Effector memory CD4-positive, alpha-beta T cell (primary cell): ENCODE measurements around the gene SPNS3.

ENCODE experiments used
- DNase-seq, 3 donors: peaks; one replicate each; pipeline ENCODE4 v3.0.0-alpha.2; 2020
- H3K27ac ChIP-seq: 2 replicates; pipeline ENCODE4 v1.7.0; 2013; ENCODE audit warnings: mild to moderate bottlenecking, low read length, moderate library complexity; ENCODE audit not compliant: insufficient read depth, poor library complexity, severe bottlenecking
- H3K27me3 ChIP-seq: replicated peaks from 2 replicates; pipeline ENCODE4 v1.7.0; 2013; ENCODE audit warnings: mild to moderate bottlenecking, low read length; ENCODE audit not compliant: insufficient read depth, control insufficient read depth, poor library complexity, severe bottlenecking
- H3K36me3 ChIP-seq: 2 replicates; pipeline ENCODE4 v1.7.0; 2013; ENCODE audit warnings: mild to moderate bottlenecking, low read length, moderate library complexity; ENCODE audit not compliant: control insufficient read depth, insufficient read depth
- H3K4me1 ChIP-seq: 2 replicates; pipeline ENCODE4 v1.7.0; 2013; ENCODE audit warnings: low read length, mild to moderate bottlenecking; ENCODE audit not compliant: control insufficient read depth, insufficient read depth, poor library complexity, severe bottlenecking
- H3K4me3 ChIP-seq: 2 replicates; pipeline ENCODE4 v1.7.0; 2013; ENCODE audit warnings: low read length, low read depth, mild to moderate bottlenecking; ENCODE audit not compliant: insufficient read depth, poor library complexity, severe bottlenecking
- H3K9me3 ChIP-seq: 2 replicates; pipeline ENCODE4 v1.7.0; 2013; ENCODE audit warnings: mild to moderate bottlenecking, low read length, moderate library complexity; ENCODE audit not compliant: control insufficient read depth

Gene SPNS3

DNA sequence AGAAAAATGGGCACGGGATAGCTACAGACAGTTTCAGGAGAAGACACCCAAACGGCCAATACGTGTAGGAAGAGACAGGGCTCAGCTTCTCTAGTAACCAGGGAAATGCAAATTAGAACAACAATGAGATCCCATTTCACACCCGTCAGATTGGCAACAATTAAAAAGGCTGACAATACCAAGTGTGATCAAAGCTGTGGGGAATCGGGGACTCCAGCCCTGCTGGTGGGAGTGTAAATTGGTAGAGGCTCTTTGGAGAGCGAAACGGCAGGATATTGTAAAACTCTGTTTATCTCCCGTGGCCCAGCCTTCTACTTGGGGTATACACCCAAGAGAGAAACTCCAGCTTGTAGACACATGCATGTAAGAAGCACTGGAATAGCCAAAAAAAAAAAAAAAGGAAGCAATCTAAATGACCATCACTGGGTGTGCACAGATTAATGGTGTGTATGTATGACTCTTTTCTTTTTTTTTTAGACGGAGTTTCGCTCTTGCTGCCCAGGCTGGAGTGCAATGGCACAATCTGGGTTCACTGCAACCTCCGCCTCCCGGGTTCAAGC lies 93.9 kb downstream of the SPNS3 start:
- H3K4me3 ChIP-seq, result no peak overlapping the region
- H3K9me3 ChIP-seq, result no peaks in the 10 kb centered on the region
- no peaks in the 10 kb centered on the region for H3K36me3 ChIP-seq
- H3K4me1 ChIP-seq, result no peaks in the 10 kb centered on the region
- H3K27ac ChIP-seq, result no peak overlapping the region
- H3K27me3 ChIP-seq, result no peaks in the 10 kb centered on the region
- no peak for DNase-seq

DNA sequence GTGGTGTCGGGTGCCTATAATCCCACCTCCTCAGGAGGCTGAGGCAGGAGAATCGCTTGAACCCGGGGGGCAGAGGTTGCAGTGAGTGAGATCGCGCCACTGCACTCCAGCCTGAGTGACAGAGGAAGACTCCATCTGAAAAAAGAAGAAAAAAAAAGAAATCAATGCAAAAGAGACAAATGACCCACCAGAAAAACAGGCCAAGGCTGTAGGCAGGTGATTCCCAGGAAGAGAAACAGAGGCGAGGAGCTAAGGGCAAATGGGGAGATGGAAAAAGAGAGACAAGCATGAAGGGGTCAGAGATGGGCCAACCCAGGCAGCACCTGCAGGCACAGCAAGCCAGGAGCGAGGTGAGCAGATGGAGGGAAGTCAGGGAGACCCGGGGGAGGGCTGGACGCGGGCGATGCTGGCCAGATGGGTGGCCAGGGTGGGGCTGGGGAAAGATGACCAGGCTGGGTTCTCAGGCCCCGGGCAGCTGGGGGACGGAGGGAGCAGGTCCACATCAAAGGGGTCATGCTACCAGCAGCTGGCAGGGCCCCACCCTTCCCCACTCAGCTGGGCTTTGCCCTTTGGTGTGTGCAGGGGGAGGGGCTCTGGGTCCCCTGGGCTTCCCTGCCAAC lies 95.9 kb downstream of the SPNS3 start:
- Histone ChIP-seq H3K4me3 (no peak overlapping the region), H3K27me3 (no peaks in the 10 kb centered on the region), H3K4me1 (no peaks in the 10 kb centered on the region), H3K9me3 (no peaks in the 10 kb centered on the region), H3K27ac (no peak overlapping the region), H3K36me3 (no peaks in the 10 kb centered on the region)
- DNase-seq, result no peak

DNA sequence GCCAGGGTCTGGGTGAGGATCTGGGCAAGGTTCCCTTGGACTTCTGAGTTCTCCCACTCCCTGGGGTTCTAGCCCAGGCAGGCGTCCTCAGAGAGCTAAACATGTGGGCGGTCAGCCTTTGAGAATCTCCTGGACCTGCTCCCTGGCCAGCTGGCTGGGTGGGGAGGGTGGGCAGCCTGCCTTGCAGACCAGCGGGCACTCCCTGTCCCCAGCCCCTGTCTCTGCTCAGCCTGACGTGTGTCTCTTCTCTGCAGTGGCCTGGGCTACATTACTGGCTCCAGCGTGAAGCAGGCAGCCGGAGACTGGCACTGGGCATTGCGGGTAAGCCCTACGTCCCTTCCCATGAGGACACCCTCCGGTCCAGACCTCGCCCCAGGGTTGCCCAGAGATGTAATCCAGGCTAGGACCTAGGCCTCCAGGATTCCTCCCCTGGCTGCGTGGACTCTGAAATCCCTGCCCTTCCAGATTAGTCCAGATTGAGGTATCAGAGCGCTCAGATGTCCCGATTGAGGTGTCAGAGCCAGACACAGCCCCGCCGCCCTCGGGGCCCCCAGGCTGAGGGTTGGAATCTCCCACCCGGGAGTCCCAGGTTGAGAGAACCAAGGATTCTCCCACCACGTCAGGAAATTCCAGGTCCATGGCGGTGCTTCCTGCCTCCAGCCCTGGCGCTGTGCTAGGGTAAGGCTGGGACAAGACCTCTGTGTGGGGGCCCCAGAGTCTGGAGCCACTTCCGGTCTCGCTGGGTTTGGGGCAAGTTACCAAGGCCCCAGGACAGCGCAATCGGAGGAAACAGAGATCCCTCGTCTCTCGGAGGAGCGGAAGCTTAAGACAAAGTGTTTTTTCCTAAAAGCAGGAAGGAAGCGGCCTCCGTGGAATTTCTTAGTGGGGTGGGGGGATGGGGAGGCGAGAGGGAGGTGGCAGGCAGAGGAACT lies 97.3 kb downstream of the SPNS3 start:
- DNase-seq, result no peak
- no peaks in the 10 kb centered on the region for H3K27me3 ChIP-seq
- H3K4me3 ChIP-seq, result no peak overlapping the region
- H3K27ac ChIP-seq, result no peak overlapping the region
- H3K9me3 ChIP-seq, result no peaks in the 10 kb centered on the region
- H3K4me1 ChIP-seq, result no peaks in the 10 kb centered on the region
- no peaks in the 10 kb centered on the region for H3K36me3 ChIP-seq

DNA sequence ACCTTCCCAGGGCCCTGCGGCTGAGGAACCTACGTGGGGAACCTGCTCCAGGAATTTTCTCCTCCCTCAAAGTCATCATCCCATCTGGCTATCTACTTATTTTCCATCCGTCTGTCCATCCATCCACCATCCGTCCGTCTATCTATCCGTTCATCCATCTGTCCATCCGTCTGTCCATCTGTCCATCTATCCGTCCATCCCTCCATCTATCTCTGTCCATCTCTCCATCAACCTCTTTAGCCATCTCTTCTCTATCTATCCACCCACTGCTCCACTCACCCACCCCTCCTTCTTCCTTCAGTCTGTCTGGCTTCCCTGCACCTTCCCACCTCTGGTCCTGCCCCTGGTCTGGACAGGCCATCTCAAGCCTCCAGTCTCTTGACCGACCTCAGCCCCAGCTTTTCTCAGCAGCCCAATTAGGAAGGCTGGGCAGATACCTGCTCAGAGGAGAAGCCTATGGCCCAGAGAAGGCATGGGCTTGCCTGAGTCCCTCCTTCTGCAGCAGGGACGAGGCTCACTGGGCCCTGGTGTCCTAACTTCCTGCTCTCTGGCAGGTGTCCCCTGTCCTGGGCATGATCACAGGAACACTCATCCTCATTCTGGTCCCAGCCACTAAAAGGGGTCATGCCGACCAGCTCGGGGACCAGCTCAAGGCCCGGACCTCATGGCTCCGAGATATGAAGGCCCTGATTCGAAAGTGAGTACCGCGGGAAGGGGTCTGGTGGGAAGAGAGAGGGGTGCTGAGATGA lies 98.4 kb downstream of the SPNS3 start:
- H3K4me3 ChIP-seq, result no peak overlapping the region
- no peaks in the 10 kb centered on the region for H3K9me3 ChIP-seq
- H3K27ac ChIP-seq, result no peak overlapping the region
- no peaks in the 10 kb centered on the region for H3K4me1 ChIP-seq
- no peaks in the 10 kb centered on the region for H3K36me3 ChIP-seq
- H3K27me3 ChIP-seq, result no peaks in the 10 kb centered on the region
- DNase-seq, result no peak

DNA sequence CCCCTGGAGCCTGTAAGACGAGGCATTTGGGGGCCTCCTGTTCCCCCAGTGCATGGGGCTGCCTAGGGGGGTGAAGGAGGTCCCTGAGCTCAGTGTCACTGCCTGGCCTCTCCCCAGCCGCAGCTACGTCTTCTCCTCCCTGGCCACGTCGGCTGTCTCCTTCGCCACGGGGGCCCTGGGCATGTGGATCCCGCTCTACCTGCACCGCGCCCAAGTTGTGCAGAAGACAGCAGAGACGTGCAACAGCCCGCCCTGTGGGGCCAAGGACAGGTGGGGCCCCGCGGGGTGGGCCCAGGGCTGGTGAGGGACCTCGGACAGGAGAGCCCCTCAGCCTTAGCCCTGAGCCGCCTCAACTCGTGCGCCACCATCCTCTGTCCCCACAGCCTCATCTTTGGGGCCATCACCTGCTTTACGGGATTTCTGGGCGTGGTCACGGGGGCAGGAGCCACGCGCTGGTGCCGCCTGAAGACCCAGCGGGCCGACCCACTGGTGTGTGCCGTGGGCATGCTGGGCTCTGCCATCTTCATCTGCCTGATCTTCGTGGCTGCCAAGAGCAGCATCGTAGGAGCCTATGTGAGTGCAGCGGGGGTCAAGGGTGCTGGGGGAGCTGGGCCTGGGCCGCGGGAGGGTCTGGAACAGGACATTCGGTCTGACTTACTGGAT lies 99.3 kb downstream of the SPNS3 start:
- H3K27ac ChIP-seq, result no peak overlapping the region
- no peaks in the 10 kb centered on the region for H3K27me3 ChIP-seq
- no peaks in the 10 kb centered on the region for H3K36me3 ChIP-seq
- no peaks in the 10 kb centered on the region for H3K4me1 ChIP-seq
- DNase-seq, result no peak
- no peaks in the 10 kb centered on the region for H3K9me3 ChIP-seq
- no peak overlapping the region for H3K4me3 ChIP-seq

DNA sequence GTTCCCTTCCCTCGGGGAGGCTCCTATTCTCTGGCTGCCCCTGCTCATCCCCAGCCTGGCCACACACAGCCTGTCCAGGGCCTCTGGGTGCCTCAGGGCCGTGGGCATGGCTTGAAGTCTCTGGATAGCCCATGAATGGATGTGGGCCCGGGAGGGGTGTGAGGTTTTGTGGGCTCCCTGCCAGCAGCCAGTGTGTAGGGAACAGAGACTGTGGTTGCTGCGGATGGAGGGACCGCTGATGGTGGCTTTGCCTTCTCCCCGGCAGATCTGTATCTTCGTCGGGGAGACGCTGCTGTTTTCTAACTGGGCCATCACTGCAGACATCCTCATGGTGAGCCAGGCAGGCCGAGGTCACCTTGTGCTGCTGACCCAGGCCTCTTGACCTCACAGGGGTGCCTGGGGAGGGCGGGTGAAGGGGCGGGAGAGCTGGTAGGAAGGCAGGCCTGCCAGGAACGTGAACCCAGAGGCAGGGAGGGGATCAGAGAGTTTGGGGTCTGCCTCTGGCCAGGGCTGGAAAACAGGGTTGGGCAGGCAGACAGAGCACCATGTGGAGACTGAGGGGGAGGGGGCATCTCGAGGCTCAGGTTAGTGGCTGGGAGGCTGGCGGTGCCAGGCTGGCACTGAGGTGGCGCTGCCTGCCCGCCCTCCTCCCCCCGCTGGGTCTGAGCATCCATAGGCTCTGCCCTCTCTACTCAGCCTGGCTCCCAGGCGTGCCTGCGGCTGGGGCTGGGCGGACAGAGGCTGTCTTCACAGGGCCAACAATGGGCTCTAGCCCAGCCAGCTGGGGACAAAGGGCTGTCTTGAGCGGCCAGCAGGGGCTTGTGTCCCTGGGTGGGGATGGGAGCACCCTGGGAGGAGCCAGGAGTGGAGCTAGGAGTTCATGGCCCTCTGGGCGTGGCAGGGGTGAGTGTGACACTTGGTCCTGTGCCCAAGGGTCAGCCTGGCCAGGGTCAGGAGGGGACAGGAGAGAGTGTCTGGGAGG lies 100.1 kb downstream of the SPNS3 start:
- H3K27me3 ChIP-seq, result no peaks in the 10 kb centered on the region
- no peak overlapping the region for H3K4me3 ChIP-seq
- no peak for DNase-seq
- H3K36me3 ChIP-seq, result peaks cover 5% of the 10 kb centered on the region
- H3K27ac ChIP-seq, result no peak overlapping the region
- H3K4me1 ChIP-seq, result no peaks in the 10 kb centered on the region
- no peaks in the 10 kb centered on the region for H3K9me3 ChIP-seq

DNA sequence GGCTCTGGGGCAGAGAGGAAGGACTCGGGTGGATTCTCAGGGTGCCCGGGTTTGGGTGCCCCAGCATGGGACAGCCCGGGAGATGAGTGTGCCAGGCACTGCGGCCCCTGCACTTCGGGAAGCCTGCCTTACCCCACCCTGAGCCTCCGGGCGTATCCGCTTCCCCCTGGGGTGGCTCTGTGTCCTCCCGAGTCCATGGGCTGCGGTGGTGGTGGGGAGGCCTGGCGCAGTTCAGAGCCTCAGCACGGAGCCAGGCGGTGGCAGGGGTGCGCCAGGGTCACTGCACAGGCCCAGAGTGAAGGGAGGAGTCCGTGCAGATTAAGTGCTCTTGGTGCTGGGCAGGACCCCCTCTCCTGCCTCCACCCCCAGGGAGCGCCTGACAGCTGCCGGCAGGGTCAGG lies 100.8 kb downstream of the SPNS3 start:
- Histone ChIP-seq H3K27ac (no peak overlapping the region), H3K9me3 (no peaks in the 10 kb centered on the region), H3K4me1 (no peaks in the 10 kb centered on the region), H3K4me3 (no peak overlapping the region), H3K36me3 (peaks cover 12% of the 10 kb centered on the region), H3K27me3 (no peaks in the 10 kb centered on the region)
- DNase-seq, result no peak

DNA sequence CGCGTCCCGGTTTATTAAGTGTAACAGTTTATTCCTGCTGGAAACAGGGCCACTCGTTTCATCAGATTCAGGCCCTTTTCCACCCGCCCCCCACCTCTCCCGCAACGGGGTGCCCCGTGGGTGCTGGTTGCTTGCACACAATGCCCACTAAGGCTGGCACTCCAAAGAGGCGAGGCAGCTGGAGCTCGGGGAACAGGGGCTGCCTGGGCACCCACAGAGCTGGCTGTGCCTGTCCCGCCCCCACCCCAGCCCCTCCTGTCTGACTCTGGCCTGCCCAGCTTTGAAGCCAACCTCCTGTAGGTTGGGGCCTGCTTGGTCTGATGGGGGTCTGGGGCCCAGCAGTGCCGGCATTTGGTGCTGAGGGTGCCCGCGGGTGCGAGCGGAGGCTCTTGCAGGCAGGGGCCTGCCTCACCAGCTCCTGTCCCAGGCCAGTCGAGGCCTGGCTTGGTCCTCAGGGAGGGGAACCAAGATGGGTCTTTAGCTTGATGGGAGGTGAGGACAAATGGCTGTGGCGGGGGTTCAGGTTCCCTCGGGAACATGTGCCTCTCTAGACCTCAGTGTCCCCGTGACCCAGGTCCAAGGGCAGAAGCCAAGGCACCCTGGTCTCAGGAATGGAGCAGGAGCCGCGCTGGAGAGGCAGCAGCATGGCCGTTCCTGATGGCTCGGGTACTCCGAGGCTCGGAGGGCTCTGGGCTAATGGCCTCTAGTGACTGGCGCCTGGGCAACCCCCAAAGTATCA lies 101.4 kb downstream of the SPNS3 start:
- no peaks in the 10 kb centered on the region for H3K27me3 ChIP-seq
- no peaks in the 10 kb centered on the region for H3K4me1 ChIP-seq
- no peak for DNase-seq
- H3K27ac ChIP-seq, result no peak overlapping the region
- H3K9me3 ChIP-seq, result no peaks in the 10 kb centered on the region
- H3K4me3 ChIP-seq, result no peak overlapping the region
- peaks cover 18% of the 10 kb centered on the region for H3K36me3 ChIP-seq
